NCI-H1105 treated with DMSO at 0.1 percent for 48 hours (cell line): ENCODE results near the gene TIMM29.
A peak's percentile ranks its signal among the peaks of the same experiment; 100 is the strongest.

Source experiments
- DNase-seq: peaks from one replicate; lab custom pipeline; 2025; lab: John Stamatoyannopoulos, UW

TIMM29 gene

DNA sequence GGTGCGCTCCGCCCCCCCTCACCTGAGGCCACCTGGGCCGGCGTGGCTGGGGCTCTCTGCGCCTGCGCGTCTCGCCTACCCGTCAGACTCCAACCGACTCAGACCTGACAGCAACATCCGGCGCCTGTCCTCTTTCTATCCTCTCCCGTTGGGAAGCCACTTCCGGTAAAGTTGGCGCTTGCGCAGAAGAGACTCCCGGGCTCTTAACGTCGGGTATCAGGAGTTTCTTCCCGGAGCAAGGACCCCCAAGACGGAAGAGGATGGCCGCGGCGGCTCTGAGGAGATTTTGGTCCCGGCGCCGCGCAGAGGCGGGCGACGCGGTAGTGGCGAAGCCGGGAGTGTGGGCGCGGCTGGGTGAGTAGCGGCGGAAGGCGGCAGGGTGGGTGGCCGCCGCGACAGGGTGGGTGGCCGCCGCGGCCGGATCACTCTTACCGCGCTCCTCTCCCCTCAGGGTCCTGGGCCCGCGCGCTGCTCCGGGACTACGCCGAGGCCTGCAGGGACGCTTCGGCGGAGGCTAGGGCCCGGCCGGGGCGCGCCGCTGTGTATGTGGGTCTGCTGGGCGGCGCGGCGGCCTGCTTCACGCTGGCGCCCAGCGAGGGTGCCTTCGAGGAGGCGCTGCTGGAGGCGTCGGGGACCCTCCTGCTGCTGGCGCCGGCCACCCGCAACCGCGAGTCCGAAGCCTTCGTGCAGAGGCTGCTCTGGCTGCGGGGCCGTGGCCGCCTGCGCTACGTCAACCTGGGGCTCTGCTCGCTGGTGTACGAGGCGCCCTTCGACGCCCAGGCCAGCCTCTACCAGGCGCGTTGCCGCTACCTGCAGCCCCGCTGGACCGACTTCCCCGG, at the start of gene TIMM29, which contains the start of gene YIPF2:
Gene TIMM29 (plus strand): TSS at position 249 of the 839 bp plus-strand sequence. CDS start 12 bp downstream, at position 261.
Gene YIPF2 (minus strand): TSS at position 77 of the 839 bp plus-strand sequence. CDS start 229 bp downstream, outside the sequence.
- DNase-seq, result peak; percentile 99

DNA sequence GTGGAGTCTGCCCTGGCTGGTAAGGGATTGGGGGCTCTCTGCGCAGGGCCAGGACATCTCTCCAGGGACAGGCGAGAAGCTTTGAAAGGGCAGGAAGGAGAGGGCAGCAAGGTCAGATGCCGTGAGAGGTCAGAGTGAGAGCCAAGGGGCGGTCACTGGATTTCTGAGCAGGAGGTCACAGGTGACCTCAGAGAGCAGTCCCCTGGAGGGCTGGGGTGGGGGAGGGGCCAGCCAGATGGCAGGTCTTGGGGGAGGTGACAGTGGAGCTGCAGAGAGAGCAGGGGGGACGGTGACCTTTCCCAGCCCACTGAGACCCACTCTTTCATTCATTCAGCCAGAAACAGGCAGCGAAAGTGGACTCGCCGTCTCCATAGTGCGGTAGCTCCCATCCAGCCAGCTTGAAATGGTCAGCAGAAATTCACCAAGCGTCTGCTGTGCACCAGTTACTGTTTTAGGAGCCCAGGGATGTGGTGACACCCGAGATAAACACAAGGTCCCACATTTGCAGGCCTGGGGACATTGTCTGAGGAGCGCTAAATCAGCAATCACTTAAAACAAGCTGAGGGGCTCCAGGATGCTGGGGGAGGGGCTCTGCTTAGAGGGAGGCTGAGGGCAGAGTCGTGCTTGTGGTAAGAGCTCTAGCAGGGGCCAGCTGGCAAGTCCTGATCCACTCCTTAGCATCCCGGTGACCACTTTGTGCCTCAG, 47.1 kb upstream of the TIMM29 start:
- no peak for DNase-seq

DNA sequence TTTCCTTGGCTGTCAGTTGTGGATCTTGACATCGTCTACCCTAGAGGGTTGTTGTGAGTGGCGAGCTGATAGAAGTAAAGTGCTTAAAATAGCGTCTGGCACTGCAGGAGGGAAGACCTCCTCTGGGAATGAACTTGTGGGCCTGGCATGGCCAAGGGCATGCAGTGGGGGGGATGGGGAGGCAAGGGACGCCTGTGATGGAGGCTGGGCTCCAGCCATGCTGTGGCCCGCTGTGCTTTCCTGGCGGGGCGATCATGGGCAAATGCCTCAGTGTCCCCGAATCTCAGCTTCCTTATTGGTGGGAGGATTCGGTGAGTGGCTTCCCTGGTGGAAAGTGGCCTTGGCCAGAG, 46.5 kb upstream of the TIMM29 start:
- DNase-seq, result no peak

GRCh38 chr19:10884274-10884673, 44.3 kb upstream of the TIMM29 start:
- DNase-seq, result no peak

DNA sequence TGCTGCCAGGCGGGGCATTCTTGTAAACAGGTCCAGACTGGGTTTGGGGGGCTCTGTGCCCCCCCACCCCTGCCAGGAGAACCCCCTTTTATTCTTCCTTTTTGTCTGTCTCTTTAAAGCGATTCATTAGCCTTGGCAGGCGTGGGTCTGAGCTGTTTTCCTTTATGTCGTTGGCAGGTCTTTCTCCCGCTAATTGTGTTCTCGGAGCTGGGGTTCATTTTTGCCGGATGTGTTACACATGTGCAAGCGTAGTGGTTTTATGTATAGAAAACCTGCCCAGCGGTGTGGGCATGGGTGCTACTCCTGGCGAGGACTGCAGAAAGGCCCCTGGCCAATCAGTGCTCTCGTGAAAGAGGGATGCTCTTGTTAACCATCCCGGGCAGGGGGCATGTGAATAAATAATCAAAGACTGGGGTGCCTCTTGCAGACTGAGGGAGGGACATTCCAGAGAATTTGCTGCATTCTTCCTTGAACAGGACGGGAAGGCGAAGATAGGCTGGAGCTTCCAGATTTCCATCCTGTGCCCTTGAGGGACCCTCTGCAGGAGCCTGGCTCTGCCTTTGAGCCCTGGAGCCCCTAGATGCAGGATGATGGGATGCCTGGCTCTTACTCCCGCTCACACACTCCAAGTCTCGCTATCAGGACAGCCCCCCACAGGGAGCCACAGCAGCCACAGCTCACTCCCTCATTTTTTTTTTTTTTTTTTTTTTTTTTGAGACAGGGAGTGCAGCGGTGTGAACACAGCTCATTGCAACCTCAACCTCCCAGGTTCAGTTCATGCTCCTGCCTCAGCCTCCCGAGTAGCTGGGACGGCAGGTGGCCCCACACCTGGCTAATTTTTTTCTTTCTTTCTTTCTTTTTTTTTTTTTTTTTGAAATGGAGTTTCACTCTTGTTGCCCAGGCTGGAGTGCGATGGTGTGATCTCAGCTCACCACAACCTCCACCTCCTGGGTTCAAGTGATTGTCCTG, 43.1 kb upstream of the TIMM29 start:
- DNase-seq, result no peak

DNA sequence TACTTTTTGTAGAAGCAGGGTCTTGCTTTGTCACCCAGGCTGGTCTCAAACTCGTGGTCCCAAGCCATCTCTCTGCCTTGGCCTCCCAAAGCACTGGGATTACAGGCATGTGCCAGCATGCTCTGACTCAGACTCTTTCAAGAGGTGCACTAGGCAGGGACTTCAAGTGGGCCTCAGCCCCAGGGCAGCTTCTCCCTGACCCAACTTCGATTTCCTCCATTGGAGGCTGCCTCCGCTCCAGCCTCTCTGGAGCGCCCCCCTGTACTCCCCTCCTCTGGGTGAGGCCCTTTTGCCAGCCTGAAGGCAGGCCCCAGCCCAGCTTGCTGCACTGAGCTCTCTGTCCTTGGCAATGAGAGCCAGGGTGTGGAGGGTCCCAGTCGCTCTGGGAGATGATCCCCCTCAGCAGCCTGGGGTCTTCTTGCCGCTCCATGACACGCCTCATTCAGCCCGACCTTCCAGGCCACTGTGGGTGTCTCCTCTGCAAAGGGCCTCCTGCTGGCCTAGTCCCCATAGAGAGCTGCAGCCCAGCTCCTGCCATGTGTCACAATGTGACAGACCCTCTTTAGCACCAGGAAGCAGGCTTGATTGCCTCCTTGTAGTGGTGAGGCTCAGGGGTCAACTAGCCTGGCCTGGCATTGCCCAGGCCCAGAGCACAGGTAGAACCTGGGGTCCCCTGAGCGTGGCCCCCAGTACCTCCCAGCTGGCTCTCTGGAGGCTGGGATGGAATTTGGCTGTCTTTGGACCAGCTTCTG, 40.8 kb upstream of the TIMM29 start:
- DNase-seq, result no peak

- DNase-seq, result no peak
Measured at GRCh38 chr19:10888421-10888866, 40.2 kb upstream of the TIMM29 start.

GRCh38 chr19:10889880-10890279, 38.7 kb upstream of the TIMM29 start:
- DNase-seq, result no peak

- no peak for DNase-seq
Measured at GRCh38 chr19:10891405-10892086, 37.1 kb upstream of the TIMM29 start.

DNA sequence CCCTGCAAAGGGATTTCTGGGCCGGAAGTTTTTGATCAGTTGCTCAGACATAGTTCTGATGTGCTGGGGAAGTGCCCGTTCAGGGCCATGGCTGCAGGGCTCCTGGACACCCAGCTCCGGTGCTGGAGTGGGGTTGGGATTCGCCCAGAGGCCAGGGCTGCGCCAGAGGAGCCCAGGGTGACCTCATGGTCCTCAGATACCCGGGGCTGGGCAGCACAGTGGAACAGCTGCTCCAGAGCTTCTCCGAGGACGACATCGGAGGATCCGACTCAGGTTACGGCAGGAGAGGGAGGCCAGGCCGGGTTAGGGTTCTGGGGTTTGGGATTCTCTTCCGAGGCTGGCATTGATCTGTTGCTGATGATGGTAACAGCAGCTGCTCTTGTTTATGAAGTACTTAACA, 36.4 kb upstream of the TIMM29 start:
- no peak for DNase-seq

- no peak for DNase-seq
Measured at GRCh38 chr19:10894911-10895213, 33.7 kb upstream of the TIMM29 start.

DNA sequence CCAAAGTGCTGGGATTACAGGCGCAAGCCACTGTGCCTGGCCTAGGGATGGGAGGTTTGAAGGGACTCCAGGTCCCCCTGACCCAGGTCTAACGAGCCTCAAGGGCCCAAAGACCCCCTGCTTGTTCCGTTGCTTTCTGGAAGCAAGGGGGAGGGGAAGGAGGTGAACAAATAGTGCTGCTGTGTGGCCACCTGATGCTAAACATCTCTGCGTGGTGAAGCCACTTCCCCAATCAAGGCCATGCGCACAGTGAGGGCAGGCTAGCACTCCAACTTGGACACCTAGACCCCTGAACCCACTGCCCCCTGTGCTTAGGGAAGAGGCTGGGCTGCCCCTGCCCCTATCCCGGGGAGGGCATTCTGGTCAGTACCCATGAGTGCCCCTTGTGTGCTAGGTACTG, 33.2 kb upstream of the TIMM29 start:
- no peak for DNase-seq

DNA sequence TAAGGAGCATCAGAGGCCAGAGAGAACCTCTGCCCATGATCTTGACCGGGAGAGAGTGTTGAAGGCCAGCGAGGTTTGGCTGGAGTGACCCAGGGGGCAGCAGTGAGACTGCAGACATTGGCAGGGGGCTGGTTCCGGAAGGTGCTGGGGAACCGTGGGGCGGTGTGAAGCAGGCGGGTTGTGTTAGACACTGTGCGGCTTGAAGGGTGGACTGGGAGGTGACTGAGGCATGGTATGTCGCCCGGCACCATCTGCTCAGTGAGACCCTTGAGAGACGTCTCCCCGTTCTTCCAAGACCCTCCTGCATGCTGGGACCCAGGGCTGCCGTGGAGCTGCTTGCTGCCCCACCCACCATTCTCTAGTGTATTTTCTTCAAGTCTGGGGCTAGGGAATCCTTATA, 32.7 kb upstream of the TIMM29 start:
- DNase-seq, result no peak

- DNase-seq, result no peak
Measured at GRCh38 chr19:10896851-10897526, 31.6 kb upstream of the TIMM29 start.

DNA sequence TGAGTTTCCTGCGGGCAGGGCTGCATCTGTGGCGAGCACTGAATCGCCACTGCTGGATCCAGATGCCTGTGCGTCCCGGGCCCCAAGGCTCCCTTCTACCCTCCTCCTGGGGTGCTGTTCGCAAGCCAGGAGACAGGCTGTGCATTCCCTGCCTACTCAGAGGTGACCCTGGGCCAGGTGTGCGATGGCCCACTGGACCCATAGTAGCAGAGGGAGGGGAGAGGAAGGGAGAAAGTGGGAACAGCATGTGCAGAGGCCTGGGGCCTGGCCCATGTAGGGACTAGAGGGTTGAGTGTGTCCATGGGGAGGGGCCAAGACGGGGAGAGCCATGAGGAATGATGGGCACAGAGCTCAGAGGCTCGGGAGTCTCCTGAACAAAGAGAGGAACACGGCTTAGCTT, 30.0 kb upstream of the TIMM29 start:
- no peak for DNase-seq

DNA sequence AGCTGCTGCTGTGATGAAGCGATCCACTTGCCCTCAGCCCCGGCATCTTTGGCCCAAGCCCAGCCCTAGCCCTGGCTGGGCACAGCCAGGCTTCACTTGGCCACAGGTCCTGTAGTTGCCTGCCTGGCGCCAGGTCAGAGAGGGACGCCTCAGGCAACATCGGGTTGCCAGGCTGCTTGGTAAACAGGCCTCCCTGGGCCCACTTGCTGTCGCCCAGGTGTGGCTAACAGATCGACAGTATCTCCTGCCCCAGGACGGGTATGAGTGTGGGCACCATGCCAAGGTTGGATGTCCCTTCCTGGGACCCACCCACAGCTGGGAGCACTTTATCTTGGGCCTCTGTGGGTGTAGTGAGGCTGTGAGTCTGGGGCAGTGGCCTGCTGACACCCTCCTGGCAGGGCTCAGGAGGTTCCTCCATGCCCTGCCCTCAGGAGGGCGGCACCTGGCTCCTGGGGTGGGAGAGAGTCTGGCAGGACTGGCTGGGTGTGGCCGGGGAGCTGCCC, 29.4 kb upstream of the TIMM29 start:
- DNase-seq, result no peak

DNA sequence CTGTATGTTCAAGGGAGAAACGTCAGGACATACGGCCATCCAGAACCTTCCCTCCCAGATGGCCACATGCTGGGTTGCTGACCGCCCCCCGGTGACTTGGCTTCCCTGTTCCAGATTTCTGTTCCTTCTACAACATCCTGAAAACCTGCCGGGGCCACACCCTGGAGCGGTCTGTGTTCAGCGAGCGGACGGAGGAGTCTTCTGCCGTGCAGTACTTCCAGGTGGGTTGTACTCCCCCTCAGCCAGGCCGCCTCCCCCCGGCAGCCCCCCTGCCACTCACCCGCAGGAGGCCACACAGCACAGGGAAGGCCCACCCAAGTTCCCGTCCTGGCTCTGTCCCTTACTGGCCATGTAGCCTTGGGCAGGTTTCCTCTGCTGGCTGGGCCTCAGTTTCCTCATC, 20.7 kb upstream of the TIMM29 start:
- DNase-seq, result no peak

DNA sequence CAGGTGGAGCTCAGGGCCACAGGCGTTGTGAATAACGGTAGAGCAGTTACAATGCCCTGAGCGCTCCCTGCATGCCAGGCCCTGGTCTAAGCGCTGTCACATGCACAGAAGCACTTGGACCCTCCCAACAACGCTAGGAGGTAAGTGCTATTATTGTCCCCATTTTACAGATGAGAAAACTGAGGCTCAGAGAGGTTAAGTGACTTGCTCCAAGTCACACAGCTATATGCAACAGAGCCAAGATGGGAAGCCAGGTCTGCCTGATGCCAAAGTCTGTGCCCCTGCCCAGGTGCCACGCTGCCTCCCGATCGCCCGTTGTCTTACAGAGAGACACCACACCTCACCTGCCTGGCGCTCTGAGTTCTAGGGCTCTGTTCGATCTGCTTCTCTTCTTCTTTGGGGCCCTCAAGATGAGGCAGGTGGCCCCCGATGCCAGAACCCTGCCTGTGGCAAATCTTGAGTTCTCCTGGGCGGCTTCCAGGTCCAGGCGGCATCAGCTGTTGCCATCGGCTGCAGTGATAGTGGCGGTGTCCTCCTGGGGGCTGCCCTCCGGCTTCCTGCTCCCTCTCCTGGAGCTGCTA, 20.1 kb upstream of the TIMM29 start:
- DNase-seq, result no peak

- DNase-seq, result no peak
Measured at GRCh38 chr19:10911579-10912363, 16.8 kb upstream of the TIMM29 start.
